GM06990 (cell line): ENCODE results near the gene ERC1.

Source experiments
- DNase-seq: peaks from one replicate; pipeline ENCODE4 v3.0.0-alpha.2; 2011; ENCODE audit not compliant: insufficient read length; ENCODE audit errors: extremely low read depth
- H3K27me3 ChIP-seq: replicated peaks from 2 replicates; pipeline ENCODE4 v1.6.0; 2011; ENCODE audit warnings: low read length; ENCODE audit not compliant: control insufficient read depth, insufficient read depth
- H3K36me3 ChIP-seq: 2 replicates; pipeline ENCODE4 v1.5.1; 2011; ENCODE audit warnings: low read length; ENCODE audit not compliant: control insufficient read depth, insufficient read depth
- H3K4me3 ChIP-seq: replicated peaks from 2 replicates; pipeline ENCODE4 v1.5.1; 2011; ENCODE audit warnings: low read depth, mild to moderate bottlenecking, control low read depth, low read length
- TF ChIP-seq, protein P1 (sequence below): IDR thresholded peaks from 2 replicates; pipeline ENCODE4 v1.5.1; 2011; ENCODE audit warnings: low read length, control low read depth, mild to moderate bottlenecking, inconsistent platforms; ENCODE audit not compliant: insufficient read depth, poor library complexity, severe bottlenecking

ERC1 gene

DNA sequence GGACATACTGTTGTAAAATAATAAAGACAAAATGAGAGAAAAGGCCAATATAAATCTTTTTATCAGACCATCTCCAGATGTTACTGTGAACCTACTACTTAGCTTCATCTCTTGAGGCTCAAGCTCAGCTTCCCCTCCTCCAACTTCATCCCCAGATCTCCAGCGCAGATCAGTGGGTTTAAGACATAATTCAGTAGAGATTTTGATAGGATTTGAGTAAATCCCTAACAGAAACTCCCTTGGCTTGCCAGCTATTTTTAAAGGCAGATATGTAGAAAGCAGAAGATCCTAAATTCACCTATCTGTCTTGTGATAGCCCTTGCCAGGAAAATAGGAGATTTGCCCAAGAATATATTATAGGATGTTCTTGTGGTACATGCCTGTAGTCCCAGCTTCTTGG is 366.7 kb downstream of the ERC1 start:
- DNase-seq: no peak
- Histone ChIP-seq H3K27me3 (no peaks in the 10 kb centered on the region; the same call in 1 of the 2 replicates), H3K4me3 (no peak overlapping the region), H3K36me3 (no peaks in the 10 kb centered on the region)
- TF ChIP-seq, protein P1, sequence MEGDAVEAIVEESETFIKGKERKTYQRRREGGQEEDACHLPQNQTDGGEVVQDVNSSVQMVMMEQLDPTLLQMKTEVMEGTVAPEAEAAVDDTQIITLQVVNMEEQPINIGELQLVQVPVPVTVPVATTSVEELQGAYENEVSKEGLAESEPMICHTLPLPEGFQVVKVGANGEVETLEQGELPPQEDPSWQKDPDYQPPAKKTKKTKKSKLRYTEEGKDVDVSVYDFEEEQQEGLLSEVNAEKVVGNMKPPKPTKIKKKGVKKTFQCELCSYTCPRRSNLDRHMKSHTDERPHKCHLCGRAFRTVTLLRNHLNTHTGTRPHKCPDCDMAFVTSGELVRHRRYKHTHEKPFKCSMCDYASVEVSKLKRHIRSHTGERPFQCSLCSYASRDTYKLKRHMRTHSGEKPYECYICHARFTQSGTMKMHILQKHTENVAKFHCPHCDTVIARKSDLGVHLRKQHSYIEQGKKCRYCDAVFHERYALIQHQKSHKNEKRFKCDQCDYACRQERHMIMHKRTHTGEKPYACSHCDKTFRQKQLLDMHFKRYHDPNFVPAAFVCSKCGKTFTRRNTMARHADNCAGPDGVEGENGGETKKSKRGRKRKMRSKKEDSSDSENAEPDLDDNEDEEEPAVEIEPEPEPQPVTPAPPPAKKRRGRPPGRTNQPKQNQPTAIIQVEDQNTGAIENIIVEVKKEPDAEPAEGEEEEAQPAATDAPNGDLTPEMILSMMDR: no peak

DNA sequence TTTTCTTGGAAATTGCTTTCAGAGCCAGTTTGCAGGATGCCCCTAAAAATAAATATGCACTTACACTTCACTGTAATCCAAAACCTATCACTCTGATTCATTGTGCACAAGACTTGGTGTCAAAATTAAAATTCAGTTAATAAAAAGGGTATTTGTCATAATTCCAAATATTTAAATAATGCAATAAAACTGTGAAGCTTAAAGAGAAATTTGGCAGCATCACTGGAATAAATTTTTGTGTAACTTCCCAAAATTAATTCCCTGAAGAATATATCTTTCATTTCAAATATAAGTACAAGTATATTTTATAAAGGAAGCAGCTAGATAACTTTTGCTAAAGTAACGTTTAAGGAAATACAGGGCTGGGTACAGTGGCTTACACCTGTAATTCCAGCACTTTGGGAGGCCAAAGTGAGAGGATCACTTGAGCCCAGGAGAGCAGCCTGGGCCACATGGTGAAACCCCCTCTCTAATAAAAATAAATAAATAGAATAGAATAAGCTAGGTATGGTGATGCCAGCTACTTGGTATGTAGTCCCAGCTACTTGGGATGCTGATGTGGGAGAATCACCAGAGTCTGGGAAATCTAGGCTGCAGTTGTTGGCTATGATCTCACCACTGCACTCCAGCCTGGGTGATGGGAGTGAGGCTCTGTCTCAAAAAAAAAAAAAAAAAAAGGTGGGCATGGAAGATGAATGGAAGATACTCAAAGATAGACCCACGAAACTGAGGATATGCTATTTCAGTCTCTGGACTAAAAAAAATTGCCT is 369.6 kb downstream of the ERC1 start:
- Histone ChIP-seq H3K4me3 (no peak overlapping the region), H3K27me3 (no peaks in the 10 kb centered on the region; the same call in 1 of the 2 replicates), H3K36me3 (no peaks in the 10 kb centered on the region)
- DNase-seq: no peak
- TF ChIP-seq, protein P1: no peak

DNA sequence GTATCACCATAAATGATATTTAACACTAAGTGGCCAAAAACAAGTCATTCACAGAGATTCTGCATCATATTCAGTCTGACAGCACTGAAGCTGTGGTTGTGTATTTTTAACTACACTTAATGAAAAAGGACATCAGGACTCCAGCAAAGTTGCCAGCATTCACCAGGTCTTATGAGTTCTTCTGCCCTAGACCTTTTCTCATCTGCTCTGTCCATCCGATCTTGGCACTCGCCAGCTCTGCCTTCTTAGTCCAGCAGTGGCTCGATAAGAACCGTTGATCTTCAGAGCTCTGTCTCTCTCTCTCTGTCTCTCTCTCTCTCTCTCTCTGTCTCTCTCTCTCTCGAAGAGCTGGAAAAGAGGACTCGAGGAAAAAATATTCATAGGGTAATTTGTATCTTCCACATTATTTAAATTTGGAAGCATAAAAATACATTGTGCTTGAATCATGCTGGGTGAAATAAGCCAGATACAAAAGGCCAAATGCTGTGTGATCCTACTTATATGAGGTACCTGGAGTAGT is 371.2 kb downstream of the ERC1 start:
- no peak for DNase-seq
- TF ChIP-seq, protein P1: no peak
- Histone ChIP-seq H3K4me3 (no peak overlapping the region), H3K36me3 (no peaks in the 10 kb centered on the region), H3K27me3 (no peaks in the 10 kb centered on the region; the same call in 1 of the 2 replicates)

DNA sequence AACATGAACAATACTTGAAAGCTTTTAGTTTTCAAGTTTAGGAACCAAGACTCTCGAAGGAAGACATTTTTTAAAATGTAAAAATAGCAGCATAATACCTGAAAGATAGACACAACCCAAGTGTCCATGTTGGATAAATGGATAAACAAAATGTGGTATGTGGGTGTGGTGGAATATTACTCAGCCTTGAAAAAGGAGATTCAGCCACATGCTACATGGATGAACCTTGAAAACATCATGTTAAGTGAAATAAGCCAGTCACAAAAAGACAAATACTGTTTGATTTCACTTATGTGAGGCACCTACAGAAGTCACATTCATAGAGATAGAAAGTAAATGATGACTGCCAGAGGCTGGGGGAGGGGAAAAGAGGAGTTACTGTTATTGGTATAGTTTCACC is 374.7 kb downstream of the ERC1 start:
- no peaks in the 10 kb centered on the region for H3K36me3 ChIP-seq
- TF ChIP-seq, protein P1: no peak
- no peak for DNase-seq
- no peaks in the 10 kb centered on the region; the same call in 1 of the 2 replicates for H3K27me3 ChIP-seq
- no peak overlapping the region for H3K4me3 ChIP-seq

DNA sequence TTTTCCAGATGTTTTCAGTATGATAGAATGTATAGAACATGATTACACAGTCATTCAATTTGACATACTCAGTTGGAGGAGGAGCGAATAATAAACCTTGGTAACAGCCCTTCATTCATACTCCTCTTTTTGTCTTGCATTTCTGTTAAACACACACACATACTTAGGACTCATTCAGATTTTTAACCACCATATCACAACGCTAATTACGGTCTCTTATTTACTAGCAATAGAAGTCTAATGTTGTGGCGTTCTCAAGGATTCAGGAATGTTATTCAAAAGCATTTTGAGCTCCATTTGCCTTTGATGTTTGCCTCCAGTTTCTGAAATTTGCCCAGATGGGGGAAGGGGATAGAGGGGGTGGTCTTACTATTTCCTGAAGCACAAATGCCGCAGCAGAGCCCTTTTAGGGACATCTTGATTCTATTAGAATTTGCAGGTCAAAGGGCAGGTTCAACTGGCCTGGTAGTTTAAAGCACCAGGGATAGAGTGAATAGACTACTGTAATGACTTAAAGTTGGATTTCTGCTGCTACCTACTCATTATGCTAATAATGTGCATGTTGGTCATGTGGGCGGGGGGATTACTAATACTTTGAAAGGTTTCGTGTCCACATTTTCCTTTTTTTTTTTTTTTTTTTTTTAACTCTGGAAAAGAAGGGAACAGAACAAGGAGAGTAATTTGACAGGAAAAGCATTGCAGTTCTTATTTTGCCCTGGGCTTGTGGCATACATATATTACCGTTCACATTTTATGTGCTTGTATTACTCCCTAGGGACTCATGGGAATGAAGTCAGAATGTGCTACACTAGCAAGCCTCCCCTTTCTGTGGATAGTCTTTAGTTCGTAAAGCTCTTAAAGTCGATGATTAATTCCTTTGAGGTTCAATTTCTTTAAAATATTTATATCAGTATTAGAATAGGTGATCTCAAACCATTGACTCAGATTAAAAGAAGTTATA is 376.6 kb downstream of the ERC1 start:
- Histone ChIP-seq H3K27me3 (no peaks in the 10 kb centered on the region), H3K4me3 (no peak overlapping the region), H3K36me3 (no peaks in the 10 kb centered on the region)
- no peak for DNase-seq
- TF ChIP-seq, protein P1: no peak
